GM19324 (cell line): Measurements from ENCODE around the gene TNF.
"Not testable (repeated sequence)": the region's sequence is repeated elsewhere in the genome, so short reads cannot be mapped to it uniquely, and the experiment has no call there.

Source experiments
- ATAC-seq: cut with Tn5 transposase; IDR thresholded peaks from one replicate; pipeline ENCODE4 v1.9.1; 2021; ENCODE audit warnings: mild to moderate bottlenecking, moderate library complexity; ENCODE audit not compliant: unreplicated experiment, low FRiP score

The TNF gene

DNA sequence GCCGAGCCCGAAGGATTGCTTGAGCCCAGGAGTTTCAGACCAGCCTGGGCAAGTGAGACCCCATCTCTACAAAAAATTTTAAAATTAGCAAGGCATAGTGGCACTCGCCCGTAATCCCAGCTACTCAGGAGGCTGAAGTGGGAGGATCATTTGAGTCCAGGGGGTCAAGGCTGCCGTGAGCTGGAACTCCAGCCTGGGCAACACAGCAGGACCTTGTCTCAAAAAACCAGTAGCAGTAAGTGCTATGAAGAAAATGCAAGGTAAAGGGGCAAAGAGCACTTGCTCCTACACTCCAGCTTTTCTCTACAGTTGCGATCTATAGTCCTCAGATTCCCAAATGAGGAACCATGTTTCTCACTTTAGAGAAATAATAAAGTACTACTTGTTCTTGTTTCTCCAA, 31.7 kb upstream of the TNF start:
- no peak for ATAC-seq

DNA sequence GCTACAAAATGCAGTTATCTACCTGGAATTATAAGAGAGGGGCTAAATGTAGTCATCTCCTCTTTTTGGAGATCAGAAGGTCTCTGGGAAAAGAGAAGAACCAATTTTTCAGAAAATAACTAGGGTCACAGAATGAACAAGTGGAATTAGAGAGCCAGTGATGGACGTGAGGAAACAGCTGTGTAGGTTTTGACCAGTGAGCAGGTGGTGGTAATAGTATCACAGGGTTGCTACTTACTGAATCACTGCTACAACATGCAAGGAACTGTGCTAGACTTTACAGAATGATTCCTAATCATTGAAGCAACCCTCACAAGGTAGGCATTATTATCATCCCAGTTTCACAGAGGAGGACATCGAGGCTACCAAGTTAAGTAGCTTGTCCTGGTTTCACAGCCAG, 30.7 kb upstream of the TNF start:
- no peak for ATAC-seq

DNA sequence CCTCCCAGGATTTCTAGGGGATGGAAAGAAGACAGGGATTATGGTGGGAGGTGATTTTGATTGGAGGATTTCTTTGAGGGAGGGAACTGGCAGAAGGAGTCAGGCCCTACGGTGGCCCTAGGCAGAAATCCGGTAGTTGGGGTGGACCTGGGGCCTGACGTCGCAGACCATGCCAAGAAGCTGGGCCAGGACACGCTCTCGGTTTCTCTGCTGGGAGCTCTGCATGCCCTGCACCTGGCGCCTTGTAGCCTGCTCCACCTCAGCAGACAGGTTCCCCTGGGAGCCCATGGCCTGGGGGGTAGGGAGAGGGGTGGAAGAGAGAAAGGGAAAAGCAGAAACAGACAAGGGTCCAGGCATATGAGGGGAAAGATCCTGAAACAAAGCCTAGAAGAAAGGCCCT, 30.1 kb upstream of the TNF start:
- ATAC-seq = no peak

DNA sequence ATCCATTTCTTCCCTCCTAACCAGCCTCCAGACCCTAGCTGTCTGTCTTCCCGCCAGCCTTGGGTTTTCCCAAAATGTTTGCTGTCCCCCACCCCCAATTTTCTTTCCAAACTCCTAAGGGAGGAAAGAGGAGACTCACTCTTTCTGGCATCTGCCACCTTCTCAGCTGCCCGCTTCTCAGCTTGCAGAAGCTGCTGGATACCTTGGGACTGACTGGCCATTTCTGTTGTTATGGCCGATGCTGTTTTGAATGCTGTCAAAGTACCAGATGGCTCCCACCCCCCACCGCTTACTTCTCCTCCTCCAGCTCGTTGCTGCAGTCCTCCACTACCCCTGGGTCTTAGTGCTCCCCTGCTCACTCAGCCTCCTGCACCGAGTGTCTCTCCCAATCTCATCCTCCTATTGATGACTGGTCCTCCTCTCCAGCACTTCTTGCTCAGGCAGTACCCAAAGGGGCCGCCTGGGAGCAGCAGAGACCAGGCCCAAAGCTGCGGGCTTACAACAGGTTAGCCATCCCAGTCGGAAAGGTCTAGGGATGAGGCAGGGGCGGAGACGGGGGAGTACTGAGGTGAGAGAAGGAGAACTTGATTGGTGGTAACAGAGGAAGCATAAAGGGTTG, 28.9 kb upstream of the TNF start, which contains the start of gene ATP6V1G2:
Gene ATP6V1G2 (minus strand): TSS at position 270 of the 619 bp plus-strand sequence. CDS start 49 bp downstream, at position 221.
- ATAC-seq = no peak

DNA sequence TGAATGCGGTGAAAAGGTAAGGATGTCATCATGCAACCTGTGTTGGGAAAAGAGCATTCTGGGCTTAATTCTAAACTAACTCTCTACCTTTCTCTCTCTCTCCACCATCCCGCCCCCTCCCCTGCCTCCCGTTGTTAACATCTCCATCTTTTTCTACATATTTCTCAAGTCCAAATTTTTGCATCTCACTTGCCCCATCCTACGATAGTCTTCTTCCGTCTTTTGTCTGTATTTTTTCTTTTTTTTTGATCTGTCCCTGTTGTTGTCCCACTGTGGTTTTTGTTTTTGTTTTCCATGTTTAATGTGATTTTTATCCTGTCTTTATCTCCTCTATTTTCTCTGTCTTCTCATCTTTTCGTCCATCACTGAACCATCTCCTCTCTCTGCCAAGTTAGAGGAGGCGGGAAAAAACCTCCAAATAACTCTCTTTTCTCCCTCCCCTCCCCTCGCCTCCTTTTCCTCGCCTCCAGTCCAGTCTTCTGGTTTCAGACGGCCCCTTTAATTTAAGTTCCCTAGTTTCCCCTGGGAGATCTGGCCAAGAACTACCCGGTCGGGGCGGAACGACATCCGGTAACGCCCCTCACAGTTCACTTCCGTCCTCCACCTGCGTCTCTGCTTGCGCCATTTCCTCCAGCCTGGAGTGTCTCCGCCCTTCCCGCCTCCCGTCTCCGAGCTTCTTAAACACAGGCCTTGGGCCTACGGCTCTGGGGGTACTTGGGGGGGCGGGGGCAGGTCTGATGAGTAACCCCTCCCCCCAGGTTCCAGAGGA, 28.2 kb upstream of the TNF start, which contains the start of gene NFKBIL1:
Gene NFKBIL1 (plus strand): TSS at position 651 of the 769 bp plus-strand sequence. CDS start 87 bp downstream, at position 738.
- ATAC-seq = peak; percentile 76

DNA sequence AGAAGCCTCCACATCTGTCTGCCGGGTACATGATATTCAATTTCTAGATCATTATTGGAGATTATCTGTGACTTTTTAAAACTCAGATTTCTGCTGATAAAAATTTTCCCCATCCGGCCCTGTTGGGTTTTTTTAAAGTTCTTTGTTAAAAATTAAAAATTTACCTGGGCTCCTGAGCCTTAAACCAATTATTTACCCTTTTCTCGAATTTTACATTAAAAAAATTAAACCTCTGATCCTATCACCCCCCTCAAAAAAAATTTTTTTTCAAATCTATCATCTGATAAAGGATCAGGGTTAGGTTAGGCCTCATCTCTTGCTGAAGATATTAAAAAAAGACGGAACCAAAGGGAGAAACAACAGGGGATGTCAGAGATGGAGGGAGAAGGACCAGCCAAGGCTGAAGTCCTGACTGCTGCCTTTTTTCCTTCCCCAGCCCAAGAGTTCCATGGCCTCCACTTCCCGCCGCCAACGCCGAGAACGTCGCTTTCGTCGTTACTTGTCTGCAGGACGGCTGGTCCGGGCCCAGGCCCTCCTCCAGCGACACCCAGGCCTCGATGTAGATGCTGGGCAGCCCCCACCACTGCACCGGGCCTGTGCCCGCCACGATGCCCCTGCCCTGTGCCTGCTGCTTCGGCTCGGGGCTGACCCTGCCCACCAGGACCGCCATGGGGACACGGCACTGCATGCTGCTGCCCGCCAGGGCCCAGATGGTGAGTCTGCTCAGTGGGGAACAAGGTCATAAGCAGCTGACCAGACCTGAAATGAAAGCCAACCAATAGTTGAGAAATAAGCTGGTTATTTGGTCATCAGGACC, 27.4 kb upstream of the TNF start:
- no peak for ATAC-seq

DNA sequence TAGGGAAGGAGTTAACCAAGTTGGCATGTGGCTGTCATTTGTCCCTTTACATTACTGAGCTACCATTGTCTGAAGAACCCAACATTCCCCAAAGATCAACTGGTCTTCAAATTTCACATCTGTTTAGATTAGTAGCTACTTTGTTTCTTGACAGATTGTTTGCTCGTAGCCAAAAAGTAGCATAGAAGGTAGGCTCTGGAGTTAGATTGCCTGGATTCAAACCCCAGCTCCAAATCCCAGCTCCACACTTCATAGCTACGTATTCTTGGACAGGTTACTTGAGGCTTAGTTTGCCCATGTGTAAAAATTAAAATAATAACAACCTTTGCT, 26.9 kb upstream of the TNF start:
- ATAC-seq = no peak

DNA sequence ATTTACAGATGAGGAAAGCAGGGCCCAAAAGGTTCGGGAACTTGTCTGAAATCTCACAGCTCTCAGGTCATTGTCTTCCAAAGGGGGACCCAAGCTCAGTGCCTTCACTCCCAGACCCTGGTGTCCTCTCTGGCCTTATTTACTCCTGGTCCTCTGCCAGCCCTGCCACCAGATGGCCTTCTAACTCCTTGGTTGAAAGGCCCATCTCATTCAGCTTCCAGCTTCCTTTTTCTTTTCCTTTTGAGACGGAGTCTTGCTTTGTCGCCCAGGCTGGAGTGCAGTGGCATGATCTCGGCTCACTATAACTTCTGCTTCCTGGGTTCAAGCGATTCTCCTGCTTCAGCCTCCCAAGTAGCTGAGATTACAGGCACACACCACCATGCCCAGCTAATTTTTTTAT, 24.0 kb upstream of the TNF start:
- ATAC-seq = not testable (repeated sequence)

DNA sequence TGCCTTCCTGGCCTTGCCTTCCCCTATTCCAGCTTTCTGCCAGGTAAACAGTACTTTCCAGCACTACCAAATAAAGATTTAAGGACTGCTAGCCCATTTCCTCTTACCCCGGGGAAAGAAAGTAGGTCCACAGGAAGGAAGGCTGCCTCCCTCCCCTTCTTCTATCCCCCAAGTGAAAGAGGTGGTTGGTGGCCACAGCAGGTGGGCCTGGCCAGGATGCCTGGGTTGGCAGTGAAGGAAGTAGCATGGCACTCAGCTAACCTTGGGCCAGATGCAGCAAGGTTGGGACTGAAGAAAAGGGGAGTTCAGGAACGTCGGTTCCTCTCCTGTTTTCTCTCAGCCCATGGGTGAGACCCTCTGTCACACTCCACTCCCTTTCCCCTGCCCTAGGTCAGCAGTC, 19.1 kb upstream of the TNF start:
- ATAC-seq = no peak

DNA sequence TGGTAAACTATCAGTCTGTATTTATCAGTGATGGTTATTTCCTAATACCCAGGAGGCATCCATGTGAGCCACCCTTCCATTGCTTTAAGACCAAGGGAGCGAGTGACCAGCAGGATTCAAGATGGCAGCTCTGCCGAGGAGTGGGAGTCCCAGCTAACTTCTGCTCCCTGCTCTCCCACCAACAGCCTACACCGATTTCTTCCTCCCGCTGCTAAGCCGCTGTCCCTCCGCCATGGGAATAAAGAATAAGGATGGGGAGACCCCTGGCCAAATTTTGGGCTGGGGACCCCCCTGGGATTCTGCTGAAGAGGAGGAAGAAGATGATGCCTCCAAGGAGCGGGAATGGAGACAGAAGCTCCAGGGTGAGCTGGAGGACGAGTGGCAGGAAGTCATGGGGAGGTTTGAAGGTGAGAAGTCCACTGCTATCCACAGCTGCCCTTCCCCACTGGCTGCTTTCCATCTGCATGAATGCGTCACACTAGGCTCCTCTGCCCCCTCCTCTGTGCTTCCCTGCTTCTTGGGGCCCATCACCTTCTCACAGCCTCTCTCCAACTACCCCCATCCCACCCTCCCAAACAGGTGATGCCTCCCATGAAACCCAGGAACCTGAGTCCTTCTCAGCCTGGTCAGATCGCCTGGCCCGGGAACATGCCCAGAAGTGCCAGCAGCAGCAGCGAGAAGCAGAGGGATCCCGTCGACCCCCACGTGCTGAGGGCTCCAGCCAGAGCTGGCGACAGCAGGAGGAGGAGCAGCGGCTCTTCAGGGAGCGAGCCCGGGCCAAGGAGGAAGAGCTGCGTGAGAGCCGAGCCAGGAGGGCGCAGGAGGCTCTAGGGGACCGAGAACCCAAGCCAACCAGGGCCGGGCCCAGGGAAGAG, 17.7 kb upstream of the TNF start:
- no peak for ATAC-seq

DNA sequence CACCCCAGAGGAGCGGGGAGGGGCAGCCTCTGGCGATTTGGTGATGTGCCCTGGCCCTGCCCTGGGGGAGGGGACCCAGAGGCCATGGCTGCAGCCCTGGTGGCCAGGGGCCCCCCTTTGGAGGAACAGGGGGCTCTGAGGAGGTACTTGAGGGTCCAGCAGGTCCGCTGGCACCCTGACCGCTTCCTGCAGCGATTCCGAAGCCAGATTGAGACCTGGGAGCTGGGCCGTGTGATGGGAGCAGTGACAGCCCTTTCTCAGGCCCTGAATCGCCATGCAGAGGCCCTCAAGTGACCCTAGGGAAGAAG, 17.1 kb upstream of the TNF start:
- ATAC-seq = no peak

DNA sequence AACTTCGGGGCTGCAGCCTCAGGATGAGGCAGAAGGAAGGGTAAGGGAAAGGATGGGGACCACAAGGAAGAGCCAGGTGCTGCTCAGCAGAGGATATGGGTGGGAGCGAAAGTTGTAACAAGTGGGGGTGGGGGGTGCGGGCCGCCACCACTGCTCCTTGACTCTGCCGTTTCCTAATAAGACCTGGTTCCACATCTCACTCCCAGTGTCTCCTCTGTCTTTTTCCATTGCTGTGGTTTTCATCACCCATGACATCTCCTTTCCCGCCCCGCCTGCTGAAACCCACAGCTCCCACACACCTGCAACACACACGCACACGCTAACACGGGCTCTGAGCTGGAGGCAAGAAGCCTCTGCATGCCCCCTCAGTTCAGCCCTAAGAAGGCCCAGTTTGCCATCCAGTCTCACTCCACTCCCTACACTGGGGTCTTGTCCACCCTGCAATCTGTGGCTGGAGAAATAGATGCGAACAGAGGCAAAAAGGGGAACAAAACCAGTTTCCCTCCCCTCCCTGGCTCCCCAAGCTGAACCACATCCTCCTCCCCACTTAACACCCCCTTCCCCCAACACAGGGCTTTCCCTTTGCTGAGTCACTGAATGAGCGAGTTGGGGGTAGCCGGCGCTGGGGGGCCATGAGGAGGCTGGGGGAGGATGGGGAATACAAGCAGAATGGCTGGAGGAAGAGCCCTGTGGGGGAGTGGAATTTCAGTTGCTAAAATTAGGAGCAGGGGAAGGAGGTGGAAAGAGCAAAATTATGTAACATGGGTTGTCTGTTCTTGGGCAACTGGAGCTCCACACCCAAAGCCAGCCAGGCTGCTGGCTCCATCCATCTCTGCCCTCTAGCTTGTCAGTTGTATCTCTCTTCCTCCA, 16.5 kb upstream of the TNF start:
- no peak for ATAC-seq

DNA sequence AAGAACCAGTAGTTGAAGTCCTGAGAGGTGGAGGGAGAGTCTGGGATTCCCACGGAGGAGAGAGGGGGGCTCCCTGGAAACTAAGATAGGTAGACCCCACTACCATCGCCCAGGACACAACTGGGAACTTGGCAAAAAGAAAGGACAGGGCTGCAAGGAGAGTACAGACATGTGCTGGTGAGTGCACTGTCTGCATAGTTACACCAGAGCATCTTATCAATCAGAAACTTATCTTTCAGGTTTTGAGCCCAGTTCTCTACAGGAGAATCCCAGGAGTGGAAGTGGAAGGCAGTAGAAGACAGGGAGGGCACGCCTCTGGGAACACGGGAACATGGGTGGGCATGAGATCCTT, 15.8 kb upstream of the TNF start:
- no peak for ATAC-seq

DNA sequence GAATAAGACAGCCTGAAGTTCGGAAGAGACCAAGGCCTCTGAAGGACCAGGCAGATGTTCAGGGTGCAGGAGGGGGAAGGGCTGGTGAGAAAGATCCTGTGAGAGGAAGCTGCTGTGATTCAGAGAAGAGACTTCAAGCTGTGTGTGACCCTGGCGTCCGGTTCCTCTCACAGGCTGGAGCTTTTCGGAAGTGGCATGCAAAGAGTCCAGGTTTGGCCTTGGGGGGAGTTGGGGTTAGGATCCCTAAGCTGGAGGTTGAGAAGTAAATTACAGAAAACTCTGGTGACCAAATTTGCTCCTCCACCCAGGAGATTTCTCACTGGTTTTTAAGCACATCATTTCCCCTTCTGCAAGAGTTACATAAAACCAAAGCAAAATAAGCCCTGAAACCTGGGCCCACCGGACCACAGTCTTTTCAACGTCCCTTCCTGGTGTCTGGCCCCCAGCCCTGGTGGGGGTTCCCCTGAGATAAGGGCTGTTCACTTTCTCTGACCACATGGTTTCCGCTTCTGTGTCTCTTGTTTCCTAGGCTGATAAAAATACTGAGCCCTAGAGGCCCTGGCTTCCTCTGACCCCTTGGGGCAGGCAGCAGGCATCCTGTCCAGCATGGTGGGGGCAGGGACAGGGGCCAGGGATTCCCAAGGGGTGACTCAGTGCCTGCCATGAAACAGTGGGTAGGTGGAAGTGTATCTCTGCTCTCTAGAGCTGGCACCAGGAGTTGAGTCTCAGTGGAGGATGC, 15.2 kb upstream of the TNF start:
- peak; percentile 65 for ATAC-seq

DNA sequence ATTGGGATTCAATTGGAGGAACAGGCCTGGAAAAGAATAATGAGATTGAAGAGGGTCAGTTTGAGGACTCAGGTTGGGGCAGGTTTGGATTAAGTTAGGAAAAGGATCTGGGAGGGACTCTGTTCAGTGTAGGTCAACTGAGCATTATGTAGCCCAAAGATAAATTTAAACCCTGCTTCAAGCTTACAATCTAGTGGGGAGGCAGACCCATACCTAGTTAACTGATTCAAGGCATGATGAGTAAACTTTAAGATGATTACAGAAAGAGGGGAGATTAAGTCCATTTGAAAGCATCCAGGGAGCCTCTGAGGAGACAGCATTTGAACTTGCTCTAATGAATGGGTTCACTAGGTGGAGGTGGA, 14.7 kb upstream of the TNF start:
- no peak for ATAC-seq

DNA sequence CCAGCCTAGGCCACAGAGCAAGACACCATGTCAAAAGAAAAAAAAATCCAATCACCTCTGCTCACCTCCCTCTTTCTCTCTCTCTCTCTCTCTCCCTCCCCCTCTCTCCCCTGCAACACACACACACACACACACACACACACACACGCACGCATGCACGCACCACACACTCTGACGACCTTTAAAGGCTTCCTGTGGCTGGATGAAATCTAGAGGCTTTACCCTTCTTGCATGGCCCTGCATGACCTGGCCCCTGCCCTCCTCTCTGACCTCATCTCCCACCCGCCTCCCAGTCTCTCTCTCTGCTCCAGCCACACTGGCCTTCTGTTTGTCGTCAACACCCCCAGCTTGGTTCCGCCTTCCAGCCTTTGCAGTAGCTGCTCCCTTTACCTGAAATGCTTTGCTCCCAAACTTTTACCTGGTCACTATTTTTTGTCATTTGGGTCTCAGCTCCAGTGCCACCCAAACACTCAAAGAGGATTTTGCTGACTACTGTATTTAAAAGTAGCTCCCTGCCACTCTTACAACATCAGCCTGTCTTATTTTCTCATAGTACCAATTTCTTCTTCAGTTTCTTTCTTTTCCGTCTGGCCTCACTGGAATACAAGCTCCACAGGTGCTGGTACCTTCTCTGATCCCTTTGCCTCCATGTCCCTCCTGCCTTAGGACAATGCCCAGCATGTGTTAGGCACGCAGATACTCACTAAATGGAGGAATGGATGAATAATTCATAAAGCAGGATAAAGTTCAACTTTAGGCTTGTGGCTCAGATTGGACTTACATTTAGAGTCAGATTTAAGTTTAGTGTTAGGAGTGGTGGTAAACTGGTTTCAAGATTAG, 7.6 kb upstream of the TNF start:
- ATAC-seq = no peak

DNA sequence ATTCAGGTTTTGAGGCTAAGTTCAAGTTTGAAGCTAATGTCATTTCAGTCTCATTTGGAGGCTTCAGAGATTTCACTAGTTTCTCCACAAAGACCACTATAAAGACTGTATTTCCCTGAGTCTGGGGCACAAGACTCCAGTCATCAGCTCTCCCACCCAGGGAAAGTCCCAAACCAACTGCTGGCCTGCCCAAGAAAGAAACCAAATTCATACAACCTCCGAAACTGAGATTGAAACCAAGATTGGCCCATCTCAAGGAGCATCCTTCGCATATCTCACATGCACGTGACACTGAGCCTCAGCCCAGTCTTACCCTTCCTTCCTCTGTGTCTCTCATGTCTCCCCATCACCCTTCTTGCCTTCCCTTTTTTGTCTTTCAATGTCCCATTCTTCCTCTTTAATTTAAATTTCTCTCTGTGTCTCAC, 6.8 kb upstream of the TNF start:
- ATAC-seq = no peak

DNA sequence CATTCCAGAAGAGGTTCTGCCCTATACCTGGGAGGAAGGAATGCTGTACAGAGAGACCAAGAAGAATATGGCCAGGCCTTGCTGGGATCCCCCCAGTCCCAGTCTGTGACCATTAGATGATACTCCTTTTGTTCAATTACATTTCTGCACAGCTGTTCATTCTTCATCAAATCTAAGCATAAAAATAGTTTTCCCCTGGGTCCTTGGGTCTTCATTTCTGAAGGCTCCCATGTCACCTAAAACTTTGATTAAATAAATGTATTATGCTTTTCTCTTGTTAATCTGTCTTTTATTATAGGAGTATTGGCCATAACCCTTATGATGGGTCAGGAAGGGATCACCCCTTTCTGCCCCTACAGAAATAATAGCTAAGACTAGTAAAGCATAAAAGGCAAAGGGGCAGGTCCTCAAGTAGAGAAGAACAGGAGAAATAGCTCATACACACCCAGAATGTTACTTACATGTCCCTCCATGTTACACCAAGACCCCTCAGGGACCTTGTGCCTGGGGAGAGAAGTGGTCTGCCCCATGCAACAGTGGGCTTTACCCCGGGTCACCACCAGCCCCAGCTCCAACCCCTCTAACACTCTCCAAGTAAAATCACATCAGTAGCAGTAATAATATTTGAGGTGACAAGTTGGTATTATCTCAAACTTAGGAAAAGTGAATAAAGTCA, 5.4 kb upstream of the TNF start:
- ATAC-seq = no peak
